ENCODE results near the gene PCDH10.

DNA sequence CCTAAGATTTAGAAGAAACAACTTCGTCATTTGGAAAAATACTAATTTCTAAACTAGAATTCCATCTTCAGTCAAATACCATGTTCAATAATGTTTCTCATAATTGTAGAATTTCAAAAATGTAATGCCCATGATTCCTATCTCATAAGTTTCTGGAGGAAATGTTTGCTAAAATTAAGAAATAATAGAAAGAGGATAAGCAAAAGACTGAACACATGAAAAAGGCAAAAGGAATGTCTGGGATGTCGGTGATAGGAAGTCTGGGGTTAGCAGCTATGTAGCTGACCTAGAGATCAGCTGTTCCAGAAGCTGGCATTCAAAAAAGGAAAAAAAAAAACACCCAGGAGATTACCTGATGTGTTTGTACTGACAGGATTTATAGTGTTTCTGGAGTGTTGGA is 18.9 kb upstream of the PCDH10 start:
- TF ChIP-seq NFIC (IDR thresholded peaks at IDR 0.05), result no peak
- TF ChIP-seq, protein P1, sequence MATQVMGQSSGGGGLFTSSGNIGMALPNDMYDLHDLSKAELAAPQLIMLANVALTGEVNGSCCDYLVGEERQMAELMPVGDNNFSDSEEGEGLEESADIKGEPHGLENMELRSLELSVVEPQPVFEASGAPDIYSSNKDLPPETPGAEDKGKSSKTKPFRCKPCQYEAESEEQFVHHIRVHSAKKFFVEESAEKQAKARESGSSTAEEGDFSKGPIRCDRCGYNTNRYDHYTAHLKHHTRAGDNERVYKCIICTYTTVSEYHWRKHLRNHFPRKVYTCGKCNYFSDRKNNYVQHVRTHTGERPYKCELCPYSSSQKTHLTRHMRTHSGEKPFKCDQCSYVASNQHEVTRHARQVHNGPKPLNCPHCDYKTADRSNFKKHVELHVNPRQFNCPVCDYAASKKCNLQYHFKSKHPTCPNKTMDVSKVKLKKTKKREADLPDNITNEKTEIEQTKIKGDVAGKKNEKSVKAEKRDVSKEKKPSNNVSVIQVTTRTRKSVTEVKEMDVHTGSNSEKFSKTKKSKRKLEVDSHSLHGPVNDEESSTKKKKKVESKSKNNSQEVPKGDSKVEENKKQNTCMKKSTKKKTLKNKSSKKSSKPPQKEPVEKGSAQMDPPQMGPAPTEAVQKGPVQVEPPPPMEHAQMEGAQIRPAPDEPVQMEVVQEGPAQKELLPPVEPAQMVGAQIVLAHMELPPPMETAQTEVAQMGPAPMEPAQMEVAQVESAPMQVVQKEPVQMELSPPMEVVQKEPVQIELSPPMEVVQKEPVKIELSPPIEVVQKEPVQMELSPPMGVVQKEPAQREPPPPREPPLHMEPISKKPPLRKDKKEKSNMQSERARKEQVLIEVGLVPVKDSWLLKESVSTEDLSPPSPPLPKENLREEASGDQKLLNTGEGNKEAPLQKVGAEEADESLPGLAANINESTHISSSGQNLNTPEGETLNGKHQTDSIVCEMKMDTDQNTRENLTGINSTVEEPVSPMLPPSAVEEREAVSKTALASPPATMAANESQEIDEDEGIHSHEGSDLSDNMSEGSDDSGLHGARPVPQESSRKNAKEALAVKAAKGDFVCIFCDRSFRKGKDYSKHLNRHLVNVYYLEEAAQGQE (IDR thresholded peaks at IDR 0.05; ENCODE audit: low read depth), result no peak
- no peak for TF ChIP-seq TEAD4 (IDR thresholded peaks at IDR 0.05)

Measured in Ishikawa (cell line).